CD4-positive, alpha-beta T cell (primary cell): ENCODE data around the gene PLEKHA7. TPM values are rescaled to one million over a fixed set of nuclear protein-coding genes. Genes with fewer than 3 reads are reported as not detected.

ENCODE experiments used
- ATAC-seq: fragments of 200-7000 bp; cut with Tn5 transposase; one replicate; pipeline ENCODE4 v1.10.0; 2022; ENCODE audit warnings: mild to moderate bottlenecking; ENCODE audit not compliant: poor library complexity
- CTCF ChIA-PET: fragments of 350-600 bp; sonication (Branson Sonifier 250); formaldehyde crosslinking; loops from one replicate; lab custom pipeline; 2021; ENCODE audit warnings: antibody characterized with exemption, inconsistent platforms; lab: Charles Lee
- POLR2A ChIA-PET: fragments of 350-600 bp; sonication (Branson Sonifier 250); formaldehyde crosslinking; loops from one replicate; lab custom pipeline; 2021; ENCODE audit warnings: antibody characterized with exemption, inconsistent platforms; lab: Charles Lee
- DNase-seq, 14 experiments: peaks; one replicate each; pipeline ENCODE4 v3.0.0-alpha.2; 2013 to 2020; ENCODE audit warnings: mixed read lengths in 2 of 14
- H3K27ac ChIP-seq, 2 donors: one replicate each; pipeline versions ENCODE4 v1.5.1 to v1.7.0; 2013; ENCODE audit warnings: low read length in 2 of 2, low read depth in 1 of 2, mild to moderate bottlenecking in 1 of 2
- H3K27me3 ChIP-seq, 2 experiments: 1 replicate in 1 of 2; 2 replicates in 1 of 2; pipeline versions ENCODE4 v1.6.1 to v1.7.0; 2013; ENCODE audit warnings: low read length in 2 of 2, control low read depth in 1 of 2, mild to moderate bottlenecking in 1 of 2, moderate library complexity in 1 of 2; ENCODE audit not compliant: insufficient read depth in 2 of 2, control insufficient read depth in 1 of 2
- H3K36me3 ChIP-seq: one replicate; pipeline ENCODE4 v1.6.1; 2013; ENCODE audit warnings: low read length, control low read depth; ENCODE audit not compliant: insufficient read depth
- H3K4me1 ChIP-seq: one replicate; pipeline ENCODE4 v1.6.1; 2013; ENCODE audit warnings: low read length, control low read depth; ENCODE audit not compliant: insufficient read depth
- H3K4me3 ChIP-seq: one replicate; pipeline ENCODE4 v1.5.1; 2013; ENCODE audit warnings: mild to moderate bottlenecking, low read length, moderate library complexity
- H3K9me3 ChIP-seq, 2 experiments: 1 replicate in 1 of 2; 2 replicates in 1 of 2; pipeline versions ENCODE4 v1.6.1 to v1.7.0; 2013; ENCODE audit warnings: low read length in 2 of 2, mild to moderate bottlenecking in 2 of 2, control low read depth in 1 of 2, moderate library complexity in 1 of 2; ENCODE audit not compliant: control insufficient read depth in 1 of 2, insufficient read depth in 1 of 2
- H3K27ac Mint-ChIP-seq: one replicate; pipeline ENCODE4 v1.8.0; 2020; ENCODE audit warnings: mixed read lengths
- H3K27me3 Mint-ChIP-seq: one replicate; pipeline ENCODE4 v1.8.0; 2021; ENCODE audit warnings: mixed read lengths
- H3K36me3 Mint-ChIP-seq: one replicate; pipeline ENCODE4 v1.8.0; 2021; ENCODE audit warnings: low read depth, mixed read lengths
- H3K4me1 Mint-ChIP-seq: one replicate; pipeline ENCODE4 v1.8.0; 2021; ENCODE audit warnings: low read depth, mixed read lengths
- H3K4me3 Mint-ChIP-seq: one replicate; pipeline ENCODE4 v1.8.0; 2020; ENCODE audit warnings: mild to moderate bottlenecking, mixed read lengths
- H3K9me3 Mint-ChIP-seq: one replicate; pipeline ENCODE4 v1.8.0; 2020; ENCODE audit warnings: mixed read lengths
- intact Hi-C, 2 experiments: fragments of 100-400 bp; cut with DNase I in 1 of 2; cut with micrococcal nuclease in 1 of 2; formaldehyde crosslinking; loops; one replicate each; pipeline versions ENCODE4 v1.15.1 to v1.9.0; 2023 to 2025; cut with DNase I, micrococcal nuclease
- total RNA-seq, 174 experiments: library from RNA in 2 of 174; stranded (reverse) in 2 of 174; gene quantifications; one replicate each; pipeline ENCODE4 v1.2.3 and lab custom pipeline; 2021 to 2026
- TF ChIP-seq, protein P1 (sequence below): fragments of 200-600 bp; IDR thresholded peaks from one replicate; pipeline ENCODE4 v1.8.0; 2022; ENCODE audit warnings: antibody characterized with exemption, mild to moderate bottlenecking

Gene PLEKHA7
- total RNA-seq, 2 experiments from 2014 or later, result 4.5 to 4.8 TPM

DNA sequence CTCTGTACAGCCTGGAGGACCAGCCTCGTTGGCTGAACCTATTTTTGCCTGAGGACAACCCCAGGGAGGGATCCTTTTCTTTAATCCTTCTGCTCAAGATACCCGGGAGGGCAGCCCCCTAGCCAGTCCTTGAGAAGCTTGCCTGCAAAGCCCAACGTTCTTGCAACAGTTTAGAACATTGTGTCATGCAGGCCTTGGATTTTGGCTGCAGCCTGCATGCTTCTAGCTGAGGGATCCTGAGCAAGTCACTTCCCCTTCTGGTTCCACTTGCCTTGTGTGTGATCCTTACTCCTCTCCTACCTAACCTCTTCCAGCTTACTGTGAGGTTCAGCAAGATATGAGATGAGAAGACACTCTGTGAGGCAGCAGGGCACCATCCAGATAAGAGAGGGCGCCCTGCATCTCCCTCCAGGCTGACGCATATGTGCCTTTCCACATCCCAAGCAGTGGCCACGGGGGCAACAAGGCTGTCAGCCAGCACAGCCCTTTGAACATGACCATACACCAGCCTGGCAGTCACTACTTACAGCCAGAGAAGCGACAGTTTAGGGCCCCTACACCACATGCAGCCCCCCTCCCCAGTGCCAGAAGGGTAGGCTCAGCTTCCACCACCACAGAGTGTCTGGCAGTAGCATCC lies 199.7 kb downstream of the PLEKHA7 start:
- Histone ChIP-seq H3K27ac (no peak overlapping the region), H3K36me3 (no peaks in the 10 kb centered on the region), H3K9me3 (no peaks in the 10 kb centered on the region), H3K4me3 (no peak overlapping the region), H3K4me1 (peaks cover 4% of the 10 kb centered on the region), H3K27me3 (no peaks in the 10 kb centered on the region)
- no peak overlapping the region for H3K27ac Mint-ChIP-seq
- no peaks in the 10 kb centered on the region for H3K9me3 Mint-ChIP-seq
- no peaks in the 10 kb centered on the region for H3K4me1 Mint-ChIP-seq
- TF ChIP-seq, protein P1, sequence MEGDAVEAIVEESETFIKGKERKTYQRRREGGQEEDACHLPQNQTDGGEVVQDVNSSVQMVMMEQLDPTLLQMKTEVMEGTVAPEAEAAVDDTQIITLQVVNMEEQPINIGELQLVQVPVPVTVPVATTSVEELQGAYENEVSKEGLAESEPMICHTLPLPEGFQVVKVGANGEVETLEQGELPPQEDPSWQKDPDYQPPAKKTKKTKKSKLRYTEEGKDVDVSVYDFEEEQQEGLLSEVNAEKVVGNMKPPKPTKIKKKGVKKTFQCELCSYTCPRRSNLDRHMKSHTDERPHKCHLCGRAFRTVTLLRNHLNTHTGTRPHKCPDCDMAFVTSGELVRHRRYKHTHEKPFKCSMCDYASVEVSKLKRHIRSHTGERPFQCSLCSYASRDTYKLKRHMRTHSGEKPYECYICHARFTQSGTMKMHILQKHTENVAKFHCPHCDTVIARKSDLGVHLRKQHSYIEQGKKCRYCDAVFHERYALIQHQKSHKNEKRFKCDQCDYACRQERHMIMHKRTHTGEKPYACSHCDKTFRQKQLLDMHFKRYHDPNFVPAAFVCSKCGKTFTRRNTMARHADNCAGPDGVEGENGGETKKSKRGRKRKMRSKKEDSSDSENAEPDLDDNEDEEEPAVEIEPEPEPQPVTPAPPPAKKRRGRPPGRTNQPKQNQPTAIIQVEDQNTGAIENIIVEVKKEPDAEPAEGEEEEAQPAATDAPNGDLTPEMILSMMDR, result no peak
- intact Hi-C loops, result no loop called here
- H3K36me3 Mint-ChIP-seq, result no peaks in the 10 kb centered on the region
- ChIA-PET POLR2A (no interaction called here), CTCF (no interaction called here)
- H3K27me3 Mint-ChIP-seq, result no peaks in the 10 kb centered on the region
- ATAC-seq (no peak), DNase-seq (no peak)
- no peak overlapping the region for H3K4me3 Mint-ChIP-seq

DNA sequence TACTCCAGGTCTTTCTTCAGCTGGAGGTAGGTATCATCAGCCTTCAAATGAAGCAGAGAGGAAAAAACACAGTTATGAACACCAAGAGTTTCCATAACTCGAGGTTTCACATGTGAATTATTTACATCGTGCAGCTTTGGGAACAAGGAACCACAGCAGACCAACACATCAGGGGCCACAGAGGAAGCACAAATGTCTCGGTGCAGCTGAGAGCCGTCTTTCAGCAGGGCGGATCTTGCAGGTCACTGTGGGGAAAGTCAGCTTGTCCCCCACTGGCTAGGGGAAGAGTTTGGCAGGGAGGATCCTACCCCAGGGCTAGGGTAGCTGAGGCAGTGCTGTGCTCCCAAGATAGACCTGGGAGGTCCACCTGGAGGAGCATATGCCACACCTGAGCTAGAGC lies 201.1 kb downstream of the PLEKHA7 start:
- CTCF ChIA-PET, result no interaction called here
- DNase-seq (no peak), ATAC-seq (no peak)
- Mint-ChIP-seq H3K27ac (no peak overlapping the region), H3K27me3 (no peaks in the 10 kb centered on the region), H3K9me3 (no peaks in the 10 kb centered on the region), H3K4me1 (no peaks in the 10 kb centered on the region), H3K36me3 (no peaks in the 10 kb centered on the region), H3K4me3 (no peak overlapping the region)
- POLR2A ChIA-PET, result no interaction called here
- Histone ChIP-seq H3K36me3 (no peaks in the 10 kb centered on the region), H3K27me3 (no peaks in the 10 kb centered on the region), H3K4me1 (peaks cover 4% of the 10 kb centered on the region), H3K4me3 (no peak overlapping the region), H3K9me3 (no peaks in the 10 kb centered on the region), H3K27ac (no peak overlapping the region)
- TF ChIP-seq, protein P1, result no peak
- intact Hi-C loops, result no loop called here

DNA sequence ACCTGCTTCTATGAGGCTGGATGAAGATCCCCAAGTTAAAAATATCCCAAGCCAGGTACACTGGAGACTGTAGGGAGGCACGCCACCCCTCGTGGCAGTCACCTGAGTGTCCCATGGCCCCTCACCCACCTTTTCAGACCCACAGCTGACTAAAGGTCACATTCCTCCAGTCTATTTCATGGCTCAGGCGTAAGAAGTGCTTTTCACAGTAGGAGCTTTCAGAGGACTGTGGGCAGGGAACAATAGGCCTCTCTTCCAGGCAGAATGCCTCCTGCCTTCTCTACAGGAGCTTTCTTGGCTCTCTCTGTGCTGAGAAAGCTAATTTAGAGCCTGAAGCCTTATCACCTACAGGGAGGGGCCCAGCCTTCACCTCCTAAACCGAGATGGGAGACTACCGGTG lies 201.9 kb downstream of the PLEKHA7 start:
- Histone ChIP-seq H3K27ac (no peak overlapping the region), H3K36me3 (no peaks in the 10 kb centered on the region), H3K27me3 (no peaks in the 10 kb centered on the region), H3K4me3 (no peak overlapping the region), H3K9me3 (no peaks in the 10 kb centered on the region), H3K4me1 (peaks cover 5% of the 10 kb centered on the region)
- no peak for ATAC-seq
- H3K36me3 Mint-ChIP-seq, result no peaks in the 10 kb centered on the region
- H3K27me3 Mint-ChIP-seq, result no peaks in the 10 kb centered on the region
- DNase-seq, result no peak
- intact Hi-C loops, result no loop called here
- no peaks in the 10 kb centered on the region for H3K9me3 Mint-ChIP-seq
- H3K4me1 Mint-ChIP-seq, result no peaks in the 10 kb centered on the region
- H3K4me3 Mint-ChIP-seq, result no peak overlapping the region
- ChIA-PET POLR2A (no interaction called here), CTCF (no interaction called here)
- H3K27ac Mint-ChIP-seq, result no peak overlapping the region
- TF ChIP-seq, protein P1, result no peak
